HEK293 (cell line): ENCODE results near the gene ELAVL4.

Source experiments
- CTCF ChIP-seq: fragments of 450-650 bp; formaldehyde crosslinking; IDR thresholded peaks from 2 replicates; pipeline ENCODE4 v1.5.1; 2016; ENCODE audit warnings: missing biosample characterization, missing genetic modification characterization
- FEZF1 ChIP-seq: fragments of 450-650 bp; formaldehyde crosslinking; IDR thresholded peaks from 2 replicates; pipeline ENCODE4 v1.5.1; 2016; ENCODE audit warnings: missing biosample characterization, missing genetic modification characterization
- HIC1 ChIP-seq: fragments of 450-650 bp; formaldehyde crosslinking; IDR thresholded peaks from 2 replicates; pipeline ENCODE4 v1.5.1; 2016; ENCODE audit warnings: missing biosample characterization, missing genetic modification characterization
- MEIS1 ChIP-seq: sonication (generic); formaldehyde crosslinking; IDR thresholded peaks from 2 replicates; pipeline ENCODE4 v1.8.1; 2022; ENCODE audit warnings: missing genetic modification reagents, mild to moderate bottlenecking, borderline replicate concordance
- REST ChIP-seq: fragments of 450-650 bp; formaldehyde crosslinking; IDR thresholded peaks from 2 replicates; pipeline ENCODE4 v1.5.1; 2016; ENCODE audit warnings: missing biosample characterization, missing genetic modification characterization
- SP2 ChIP-seq: fragments of 450-650 bp; formaldehyde crosslinking; IDR thresholded peaks from 2 replicates; pipeline ENCODE4 v1.5.1; 2016; ENCODE audit warnings: missing biosample characterization, missing genetic modification characterization
- YY1 ChIP-seq: fragments of 450-650 bp; formaldehyde crosslinking; IDR thresholded peaks from 2 replicates; pipeline ENCODE4 v1.5.1; 2018; ENCODE audit warnings: missing biosample characterization, missing genetic modification characterization
- ZNF121 ChIP-seq: fragments of 450-650 bp; formaldehyde crosslinking; IDR thresholded peaks from 2 replicates; pipeline ENCODE4 v1.5.1; 2016; ENCODE audit warnings: missing biosample characterization, missing genetic modification characterization
- ZNF354C ChIP-seq: fragments of 450-650 bp; formaldehyde crosslinking; IDR thresholded peaks from 2 replicates; pipeline ENCODE4 v1.5.1; 2016; ENCODE audit warnings: missing biosample characterization, missing genetic modification characterization, low read depth, borderline replicate concordance
- ZNF518A ChIP-seq: fragments of 450-650 bp; formaldehyde crosslinking; conservative IDR thresholded peaks from 2 replicates; pipeline ENCODE4 v1.5.1; 2016; ENCODE audit warnings: low read depth, missing biosample characterization, missing genetic modification characterization
- ZSCAN23 ChIP-seq: fragments of 450-650 bp; formaldehyde crosslinking; IDR thresholded peaks from 2 replicates; pipeline ENCODE4 v1.5.1; 2016; ENCODE audit warnings: missing biosample characterization, missing genetic modification characterization

- TF ChIP-seq CTCF, result no peak
- TF ChIP-seq FEZF1, result no peak
- TF ChIP-seq ZSCAN23 (tag by site-specific recombination), result no peak
- TF ChIP-seq SP2, result no peak
- no peak for TF ChIP-seq YY1 (tag by site-specific recombination)
- no peak for TF ChIP-seq REST (tag by site-specific recombination)
- TF ChIP-seq MEIS1 (CRISPR knock-in tag), result no peak
- TF ChIP-seq ZNF518A, result no peak
- no peak for TF ChIP-seq ZNF121
- TF ChIP-seq ZNF354C (tag by site-specific recombination), result no peak
- TF ChIP-seq HIC1, result no peak
Observed at GRCh38 chr1:50152236-50152635, 43.5 kb downstream of the ELAVL4 start.
